ENCODE results near the gene LRTM2. TPM values are rescaled to one million over a fixed set of nuclear protein-coding genes. Genes with fewer than 3 reads are reported as not detected.

The LRTM2 gene
- polyA plus RNA-seq, 1 donor (not counting 4 experiments of a cell fraction or from before 2014, with no cell fraction given): not detected

GRCh38 chr12:1778911-1779310, 41.5 kb upstream of the LRTM2 start:
- Histone ChIP-seq H3K4me3 (ENCODE audit: control insufficient read depth in 2 of 3, extremely low read depth in 1 of 3, insufficient read depth in 2 of 3, low read depth in 1 of 3, low read length in 3 of 3) (no peak overlapping the region), H3K9me1 (ENCODE audit: control insufficient read depth, extremely low read depth, insufficient read depth, low read length) (no peaks in the 10 kb centered on the region), H3K36me3 (ENCODE audit: control insufficient read depth in 2 of 2, extremely low read depth in 1 of 2, insufficient read depth in 2 of 2, low read length in 2 of 2) (peaks cover 7 to 16% of the 10 kb centered on the region in 2 experiments), H3K79me2 (ENCODE audit: control insufficient read depth, insufficient read depth, low read length) (peaks cover 1% of the 10 kb centered on the region), H3K4me2 (ENCODE audit: control insufficient read depth, extremely low read depth, insufficient read depth, low read depth, low read length) (no peak overlapping the region), H3K27me3 (ENCODE audit: control insufficient read depth, extremely low read depth, insufficient read depth, low read length) (no peaks in the 10 kb centered on the region), H4K20me1 (ENCODE audit: control insufficient read depth, extremely low read depth, insufficient read depth, low read length) (peaks cover 8% of the 10 kb centered on the region), H2AFZ (ENCODE audit: control insufficient read depth, low read length) (no peak overlapping the region), H3K27ac (ENCODE audit: control insufficient read depth, insufficient read depth, low read length) (no peak overlapping the region), H3K9me3 (ENCODE audit: control insufficient read depth, low read depth, low read length) (no peaks in the 10 kb centered on the region), H3K4me1 (ENCODE audit: control insufficient read depth, extremely low read depth, insufficient read depth, low read length) (peaks cover 28% of the 10 kb centered on the region), H3K9ac (ENCODE audit: control insufficient read depth, extremely low read depth, insufficient read depth, low read length) (no peak overlapping the region)
- TF ChIP-seq CTCF (optimal IDR thresholded peaks at IDR 0.05 in 1 of 3, IDR thresholded peaks at IDR 0.05 in 1 of 3, conservative IDR thresholded peaks at IDR 0.05 in 1 of 3; ENCODE audit: extremely low read depth in 1 of 3, insufficient read depth in 2 of 3, low read length in 3 of 3) (no peak), EZH2 (IDR thresholded peaks at IDR 0.05; ENCODE audit: low read length) (no peak)
- FAIRE-seq (no peak), DNase-seq (ENCODE audit: low read depth, low spot score) (no peak)
- dilution Hi-C loops (cut with MboI; ENCODE audit: extremely low pct_ligation_motif_present, low sequenced_read_pairs): no loop called here

- Histone ChIP-seq H3K36me3 (ENCODE audit: control insufficient read depth in 2 of 2, extremely low read depth in 1 of 2, insufficient read depth in 2 of 2, low read length in 2 of 2) (peaks cover 7 to 19% of the 10 kb centered on the region in 2 experiments), H3K9ac (ENCODE audit: control insufficient read depth, extremely low read depth, insufficient read depth, low read length) (no peak overlapping the region), H3K4me3 (ENCODE audit: control insufficient read depth in 2 of 3, extremely low read depth in 1 of 3, insufficient read depth in 2 of 3, low read depth in 1 of 3, low read length in 3 of 3) (no peak overlapping the region), H3K79me2 (ENCODE audit: control insufficient read depth, insufficient read depth, low read length) (peaks cover 1% of the 10 kb centered on the region), H4K20me1 (ENCODE audit: control insufficient read depth, extremely low read depth, insufficient read depth, low read length) (peaks cover 8% of the 10 kb centered on the region), H3K4me1 (ENCODE audit: control insufficient read depth, extremely low read depth, insufficient read depth, low read length) (peaks cover 28% of the 10 kb centered on the region), H3K27me3 (ENCODE audit: control insufficient read depth, extremely low read depth, insufficient read depth, low read length) (no peaks in the 10 kb centered on the region), H2AFZ (ENCODE audit: control insufficient read depth, low read length) (no peak overlapping the region), H3K9me3 (ENCODE audit: control insufficient read depth, low read depth, low read length) (no peaks in the 10 kb centered on the region), H3K27ac (ENCODE audit: control insufficient read depth, insufficient read depth, low read length) (no peak overlapping the region), H3K4me2 (ENCODE audit: control insufficient read depth, extremely low read depth, insufficient read depth, low read depth, low read length) (no peak overlapping the region), H3K9me1 (ENCODE audit: control insufficient read depth, extremely low read depth, insufficient read depth, low read length) (no peaks in the 10 kb centered on the region)
- dilution Hi-C loops (cut with MboI; ENCODE audit: extremely low pct_ligation_motif_present, low sequenced_read_pairs): no loop called here
- DNase-seq (ENCODE audit: low read depth, low spot score): no peak
- TF ChIP-seq CTCF (optimal IDR thresholded peaks at IDR 0.05 in 1 of 3, IDR thresholded peaks at IDR 0.05 in 1 of 3, conservative IDR thresholded peaks at IDR 0.05 in 1 of 3; ENCODE audit: extremely low read depth in 1 of 3, insufficient read depth in 2 of 3, low read length in 3 of 3): no peak
- no peak for TF ChIP-seq EZH2 (IDR thresholded peaks at IDR 0.05; ENCODE audit: low read length)
- FAIRE-seq: no peak
Measured at GRCh38 chr12:1779783-1780182, 40.6 kb upstream of the LRTM2 start.
